ENCODE data around the gene RFXAP. TPM values are rescaled to one million over a fixed set of nuclear protein-coding genes. Genes with fewer than 3 reads are reported as not detected.

Gene RFXAP
- total RNA-seq, 1 experiment from 2014 or later, result 11.5 TPM

GRCh38 chr13:36789730-36790129, 29.3 kb upstream of the RFXAP start:
- POLR2A ChIA-PET, result no interaction called here
- no peak for DNase-seq

GRCh38 chr13:36794706-36795105, 24.3 kb upstream of the RFXAP start:
- TF ChIP-seq, protein P1, sequence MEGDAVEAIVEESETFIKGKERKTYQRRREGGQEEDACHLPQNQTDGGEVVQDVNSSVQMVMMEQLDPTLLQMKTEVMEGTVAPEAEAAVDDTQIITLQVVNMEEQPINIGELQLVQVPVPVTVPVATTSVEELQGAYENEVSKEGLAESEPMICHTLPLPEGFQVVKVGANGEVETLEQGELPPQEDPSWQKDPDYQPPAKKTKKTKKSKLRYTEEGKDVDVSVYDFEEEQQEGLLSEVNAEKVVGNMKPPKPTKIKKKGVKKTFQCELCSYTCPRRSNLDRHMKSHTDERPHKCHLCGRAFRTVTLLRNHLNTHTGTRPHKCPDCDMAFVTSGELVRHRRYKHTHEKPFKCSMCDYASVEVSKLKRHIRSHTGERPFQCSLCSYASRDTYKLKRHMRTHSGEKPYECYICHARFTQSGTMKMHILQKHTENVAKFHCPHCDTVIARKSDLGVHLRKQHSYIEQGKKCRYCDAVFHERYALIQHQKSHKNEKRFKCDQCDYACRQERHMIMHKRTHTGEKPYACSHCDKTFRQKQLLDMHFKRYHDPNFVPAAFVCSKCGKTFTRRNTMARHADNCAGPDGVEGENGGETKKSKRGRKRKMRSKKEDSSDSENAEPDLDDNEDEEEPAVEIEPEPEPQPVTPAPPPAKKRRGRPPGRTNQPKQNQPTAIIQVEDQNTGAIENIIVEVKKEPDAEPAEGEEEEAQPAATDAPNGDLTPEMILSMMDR (IDR thresholded peaks at IDR 0.05; ENCODE audit: insufficient read depth in 1 of 2, low read depth in 1 of 2, low read length in 1 of 2, severe bottlenecking in 1 of 2, unreplicated experiment in 1 of 2), result no peak
- CTCF ChIA-PET, result no interaction called here
- no peak overlapping the region for H3K4me3 Mint-ChIP-seq (ENCODE audit: unreplicated experiment)
- Histone ChIP-seq H3K36me3 (ENCODE audit: control insufficient read depth, insufficient read depth, low read length) (no peaks in the 10 kb centered on the region), H3K9me3 (no peaks in the 10 kb centered on the region), H3K4me1 (no peaks in the 10 kb centered on the region), H3K4me3 (ENCODE audit: low read depth, low read length) (no peak overlapping the region), H3K27me3 (replicated peaks; ENCODE audit: control insufficient read depth, insufficient read depth, low read length) (no peaks in the 10 kb centered on the region)
- no TSS peak for BruUV-seq (replicated peaks)
- peaks cover 6% of the 10 kb centered on the region for H3K27me3 Mint-ChIP-seq (ENCODE audit: insufficient read depth, unreplicated experiment)
- POLR2A ChIA-PET, result no interaction called here
- no peaks in the 10 kb centered on the region for H3K4me1 Mint-ChIP-seq (ENCODE audit: low read depth, unreplicated experiment)
- intact Hi-C loops (cut with micrococcal nuclease; ENCODE audit: unreplicated experiment), result no loop called here
- no peak overlapping the region for H3K27ac Mint-ChIP-seq (ENCODE audit: unreplicated experiment)
- H3K36me3 Mint-ChIP-seq (ENCODE audit: insufficient read depth, unreplicated experiment), result no peaks in the 10 kb centered on the region
- DNase-seq, result no peak
- H3K9me3 Mint-ChIP-seq (ENCODE audit: unreplicated experiment), result no peaks in the 10 kb centered on the region

More at GRCh38 chr13:36789730-36790129, 29.3 kb upstream of the RFXAP start:
- Mint-ChIP-seq H3K4me3 (ENCODE audit: unreplicated experiment) (no peak overlapping the region), H3K27ac (ENCODE audit: unreplicated experiment) (no peak overlapping the region), H3K9me3 (ENCODE audit: unreplicated experiment) (no peaks in the 10 kb centered on the region), H3K27me3 (ENCODE audit: insufficient read depth, unreplicated experiment) (peaks cover 9% of the 10 kb centered on the region), H3K4me1 (ENCODE audit: low read depth, unreplicated experiment) (no peaks in the 10 kb centered on the region), H3K36me3 (ENCODE audit: insufficient read depth, unreplicated experiment) (no peaks in the 10 kb centered on the region)
- Histone ChIP-seq H3K27me3 (replicated peaks; ENCODE audit: control insufficient read depth, insufficient read depth, low read length) (no peaks in the 10 kb centered on the region), H3K4me3 (ENCODE audit: low read depth, low read length) (no peak overlapping the region), H3K4me1 (no peaks in the 10 kb centered on the region), H3K9me3 (no peaks in the 10 kb centered on the region; the same call in 1 of the 2 replicates), H3K36me3 (ENCODE audit: control insufficient read depth, insufficient read depth, low read length) (no peaks in the 10 kb centered on the region)
- CTCF ChIA-PET, result no interaction called here
- no TSS peak for BruUV-seq (replicated peaks)
- TF ChIP-seq, protein P1 (IDR thresholded peaks at IDR 0.05; ENCODE audit: insufficient read depth in 1 of 2, low read depth in 1 of 2, low read length in 1 of 2, severe bottlenecking in 1 of 2, unreplicated experiment in 1 of 2), result no peak
- intact Hi-C loops (cut with micrococcal nuclease; ENCODE audit: unreplicated experiment), result no loop called here

GRCh38 chr13:36795463-36795862, 23.6 kb upstream of the RFXAP start:
- Mint-ChIP-seq H3K36me3 (ENCODE audit: insufficient read depth, unreplicated experiment) (no peaks in the 10 kb centered on the region), H3K4me3 (ENCODE audit: unreplicated experiment) (no peak overlapping the region)

More at GRCh38 chr13:36795463-36795862, 23.6 kb upstream of the RFXAP start:
- TF ChIP-seq, protein P1 (IDR thresholded peaks at IDR 0.05; ENCODE audit: insufficient read depth in 1 of 2, low read depth in 1 of 2, low read length in 1 of 2, severe bottlenecking in 1 of 2, unreplicated experiment in 1 of 2), result no peak
- no peaks in the 10 kb centered on the region for H3K9me3 ChIP-seq
- H3K4me1 ChIP-seq, result no peaks in the 10 kb centered on the region
- no peaks in the 10 kb centered on the region for H3K27me3 ChIP-seq (replicated peaks; ENCODE audit: control insufficient read depth, insufficient read depth, low read length)
- ChIA-PET POLR2A (no interaction called here), CTCF (no interaction called here)
- intact Hi-C loops (cut with micrococcal nuclease; ENCODE audit: unreplicated experiment), result no loop called here
- no peak overlapping the region for H3K4me3 ChIP-seq (ENCODE audit: low read depth, low read length)
- H3K27ac Mint-ChIP-seq (ENCODE audit: unreplicated experiment), result no peak overlapping the region
- BruUV-seq (replicated peaks), result no TSS peak
- H3K4me1 Mint-ChIP-seq (ENCODE audit: low read depth, unreplicated experiment), result no peaks in the 10 kb centered on the region
- peaks cover 10% of the 10 kb centered on the region for H3K27me3 Mint-ChIP-seq (ENCODE audit: insufficient read depth, unreplicated experiment)
- no peaks in the 10 kb centered on the region for H3K36me3 ChIP-seq (ENCODE audit: control insufficient read depth, insufficient read depth, low read length)
- H3K9me3 Mint-ChIP-seq (ENCODE audit: unreplicated experiment), result no peaks in the 10 kb centered on the region
- DNase-seq, result no peak

All from Caco-2 (cell line).